GM18909 (cell line): ENCODE data around the gene CHST6.
A peak's percentile ranks its signal among the peaks of the same experiment; 100 is the strongest.
"Not testable (repeated sequence)": the region's sequence is repeated elsewhere in the genome, so short reads cannot be mapped to it uniquely, and the experiment has no call there.

ENCODE experiments used
- ATAC-seq: cut with Tn5 transposase; IDR thresholded peaks from one replicate; pipeline ENCODE4 v1.9.1; 2021; ENCODE audit warnings: mild to moderate bottlenecking; ENCODE audit not compliant: unreplicated experiment, poor library complexity

CHST6 gene

DNA sequence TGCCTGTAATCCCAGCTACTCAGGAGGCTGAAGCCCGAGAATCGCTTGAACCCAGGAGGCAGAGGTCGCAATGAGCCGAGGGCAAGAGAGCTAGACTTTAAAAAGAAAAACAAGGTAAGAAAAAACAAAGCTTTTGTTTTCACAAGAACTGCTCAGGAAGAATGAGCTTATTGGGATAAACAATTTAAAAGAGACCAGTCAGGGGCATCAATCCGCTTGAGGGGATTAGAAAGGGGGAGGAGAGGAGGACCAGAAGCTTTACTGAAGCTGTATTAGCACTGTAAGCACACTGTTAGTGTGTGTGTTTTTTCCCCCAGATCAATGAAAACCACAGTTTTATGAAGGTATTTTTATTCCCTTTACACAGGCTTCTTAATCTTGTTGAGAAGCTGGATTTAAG, 39.6 kb downstream of the CHST6 start:
- ATAC-seq: no peak

DNA sequence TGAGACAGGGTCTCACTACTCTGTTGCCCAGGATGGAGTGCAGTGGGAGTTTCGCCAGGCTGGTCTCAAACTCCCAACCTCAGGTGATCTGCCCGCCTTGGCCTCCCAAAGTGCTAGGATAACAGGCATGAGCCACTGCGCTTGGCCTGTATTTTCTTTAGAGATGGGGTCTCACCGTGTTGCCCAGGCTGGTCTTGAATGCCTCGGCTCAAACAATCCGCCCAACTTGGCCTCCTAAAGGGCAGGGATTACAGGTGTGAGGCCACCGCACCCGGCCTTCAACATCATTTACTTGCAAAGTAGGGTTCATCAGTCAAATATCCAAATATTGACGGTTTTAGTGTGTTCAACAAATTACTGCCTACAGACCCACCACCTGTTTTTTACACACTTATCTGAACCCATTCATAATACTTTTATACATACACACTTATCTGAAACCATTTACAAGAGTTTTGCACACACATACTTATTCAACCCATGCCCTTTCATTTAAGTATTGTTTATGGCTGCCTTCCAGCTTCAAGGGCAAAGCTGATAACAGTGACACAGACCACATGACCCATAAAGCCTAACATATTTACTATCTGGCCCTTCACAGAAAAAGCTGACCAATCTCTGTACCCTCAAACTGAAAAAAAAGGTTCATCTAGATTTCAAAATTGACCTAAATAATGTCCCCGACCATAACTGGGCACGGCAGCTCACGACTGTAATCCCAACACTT, 42.6 kb downstream of the CHST6 start:
- ATAC-seq: no peak

DNA sequence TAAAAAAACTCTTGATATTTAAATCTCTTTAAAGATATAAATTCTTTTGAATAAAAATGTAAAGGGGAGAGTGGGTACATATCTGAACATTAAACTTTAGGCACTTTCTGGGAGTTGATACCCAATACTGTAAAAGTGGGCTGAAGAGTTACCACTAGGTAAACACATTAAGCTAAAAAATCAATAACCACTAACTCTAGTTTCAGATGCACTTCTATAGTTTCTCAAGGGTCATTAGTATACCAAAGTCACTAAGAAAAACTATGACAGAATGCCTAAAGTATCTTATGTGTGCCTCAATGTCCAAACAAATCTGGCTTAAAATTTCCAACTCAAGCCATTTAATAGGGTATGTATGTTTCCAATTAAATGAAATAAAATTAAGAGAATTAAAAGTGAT, 48.8 kb downstream of the CHST6 start:
- ATAC-seq: peak; percentile 42

DNA sequence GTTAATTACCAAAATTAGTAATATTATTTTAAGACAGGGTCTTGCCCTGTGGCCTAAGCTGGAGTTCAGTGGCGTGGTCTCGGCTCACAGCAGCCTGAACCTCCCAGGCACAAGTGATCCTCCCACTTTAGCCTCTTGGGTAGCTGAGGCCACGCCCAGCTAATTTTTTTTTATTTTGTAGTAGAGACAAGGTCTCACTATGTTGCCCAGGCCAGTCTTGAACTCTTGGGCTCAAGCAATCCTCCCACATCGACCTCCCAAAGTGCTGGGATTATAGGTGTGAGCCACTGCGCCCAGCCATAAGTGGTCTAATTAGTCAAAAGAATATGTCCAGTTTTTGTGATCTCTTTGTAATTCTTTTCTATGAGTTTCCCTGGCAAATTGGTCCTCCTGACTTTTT, 49.9 kb downstream of the CHST6 start:
- no peak for ATAC-seq

DNA sequence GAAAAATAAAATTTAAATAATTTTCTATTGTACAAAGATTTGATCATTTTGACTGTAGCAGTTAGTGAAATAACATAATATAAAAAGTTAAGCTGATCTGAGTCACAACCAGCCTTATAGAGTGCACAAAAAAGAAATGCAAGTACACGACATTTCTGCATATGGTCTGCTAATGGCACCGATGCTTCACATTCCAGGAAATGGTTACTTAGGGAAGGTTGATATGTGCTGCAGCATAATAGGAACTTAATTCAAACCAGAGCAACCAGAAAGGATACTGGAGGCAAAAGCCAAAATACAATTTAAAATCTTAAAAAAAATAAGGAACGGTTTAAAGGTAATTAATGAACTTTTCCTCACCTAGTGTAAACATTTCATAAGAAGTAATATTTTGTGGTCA, 51.9 kb downstream of the CHST6 start:
- no peak for ATAC-seq

DNA sequence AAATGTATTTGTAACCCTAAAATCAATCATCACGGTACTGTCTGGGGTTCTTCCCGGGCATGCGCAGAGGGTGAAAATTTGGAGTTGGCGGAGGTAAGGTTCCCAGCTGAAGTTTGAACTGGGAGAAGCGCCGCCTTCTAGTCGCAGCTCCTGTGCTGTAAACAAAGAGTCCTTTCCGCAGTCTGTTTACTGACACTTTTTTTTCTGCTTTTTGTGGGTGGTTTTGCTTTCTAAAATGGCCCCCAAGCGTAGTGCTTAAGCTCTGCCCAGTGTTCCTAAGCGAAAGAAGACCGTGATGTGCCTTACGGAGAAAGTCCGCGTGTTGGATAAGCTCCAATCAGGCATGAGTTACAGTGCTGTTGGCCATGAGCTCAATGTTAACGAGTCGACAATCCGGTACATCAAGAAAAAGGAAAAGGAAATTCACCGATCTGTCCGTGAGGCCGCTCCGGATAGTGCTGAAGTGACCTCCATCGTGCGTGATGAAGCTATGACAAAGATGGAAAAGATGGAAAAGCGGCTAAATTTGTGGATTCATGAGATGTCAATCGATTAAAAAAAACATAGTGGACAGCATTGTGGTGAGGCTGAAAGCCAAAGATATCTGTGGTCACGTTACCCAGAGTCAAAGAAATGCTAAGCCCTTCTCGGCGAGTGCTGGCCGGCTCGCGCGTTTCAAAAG, 61.4 kb downstream of the CHST6 start:
- peak; percentile 73 for ATAC-seq

DNA sequence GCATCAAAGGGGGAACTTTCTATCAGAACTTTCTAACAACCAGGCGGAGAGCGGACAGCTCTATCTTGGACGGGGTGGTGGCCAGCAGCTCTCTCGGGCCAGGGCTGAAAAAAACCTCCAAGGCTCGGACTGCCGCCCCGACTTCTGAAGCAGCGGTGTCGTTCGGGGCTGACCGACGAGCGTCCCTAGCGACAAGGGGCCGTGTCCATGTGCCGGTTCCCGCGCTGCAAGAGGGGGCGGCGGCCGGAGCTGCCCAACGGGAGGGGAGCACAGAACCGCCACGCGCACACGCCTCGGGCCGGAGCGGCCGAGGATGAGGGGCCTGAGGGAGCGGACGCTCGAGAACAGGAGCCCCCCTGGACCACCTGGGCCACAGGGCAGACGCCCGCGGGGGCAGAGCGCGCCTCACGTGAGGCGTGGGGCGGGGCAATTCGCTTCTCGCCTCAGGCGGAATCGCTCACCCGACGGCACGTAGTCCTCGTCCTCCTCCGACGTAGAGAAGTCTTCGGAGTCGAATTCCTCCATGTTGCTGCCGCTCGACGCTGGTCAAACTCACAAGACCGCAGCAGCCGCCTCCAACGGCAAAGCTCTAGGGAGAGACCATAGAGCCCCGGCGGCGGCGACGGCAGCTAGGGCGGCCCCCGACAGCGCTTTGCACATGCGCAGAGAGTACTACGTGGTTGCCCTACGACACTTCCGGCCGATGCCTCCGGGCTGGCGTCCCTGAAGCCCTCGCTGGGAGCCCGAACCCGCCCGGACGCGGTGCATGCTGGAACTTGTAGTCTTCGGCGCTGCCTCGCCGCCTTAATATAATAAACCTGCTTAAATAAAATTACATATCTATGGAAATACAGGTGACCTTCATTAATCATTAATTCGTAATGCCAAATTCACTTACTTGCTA, 62.2 kb downstream of the CHST6 start, which contains the start of gene CFDP1:
Gene CFDP1 (minus strand): TSS at position 676 of the 904 bp plus-strand sequence. CDS start 151 bp downstream, at position 525.
- ATAC-seq: peak; percentile 93

DNA sequence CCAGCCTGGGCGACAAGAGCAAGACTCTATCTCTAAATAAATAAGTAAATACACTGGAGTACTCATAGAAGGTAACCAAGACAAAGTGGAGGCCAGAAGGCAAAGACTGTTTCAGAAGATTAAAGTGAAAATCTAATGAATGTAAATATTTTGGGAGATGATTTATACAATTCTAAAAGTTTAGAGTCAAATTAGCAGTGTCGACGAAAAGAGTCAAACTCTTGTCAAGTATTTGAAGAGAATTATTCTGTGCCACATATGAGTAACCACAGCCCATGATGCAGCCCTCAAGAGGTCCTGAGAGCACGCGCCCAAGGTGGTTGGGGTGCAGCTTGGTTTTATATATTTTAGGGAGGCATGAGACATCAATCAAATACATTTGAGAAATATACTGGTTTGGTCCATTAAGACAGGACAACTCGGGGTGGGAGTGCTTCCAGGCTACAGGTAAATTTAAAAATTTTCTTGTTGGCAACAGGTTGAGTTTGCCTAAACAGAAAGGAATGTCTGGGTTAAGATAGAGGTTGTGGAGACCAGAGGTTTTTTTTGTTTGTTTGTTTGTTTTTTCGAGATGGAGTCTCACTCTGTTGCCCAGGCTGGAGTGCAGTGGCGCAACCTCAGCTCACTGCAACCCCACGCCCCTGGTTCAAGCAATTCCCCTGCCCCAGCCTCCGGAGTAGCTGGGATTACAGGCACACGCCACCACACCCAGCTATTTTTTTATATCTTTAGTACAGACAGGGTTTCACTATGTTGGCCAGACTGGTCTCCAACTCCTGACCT, 65.4 kb downstream of the CHST6 start:
- no peak for ATAC-seq

DNA sequence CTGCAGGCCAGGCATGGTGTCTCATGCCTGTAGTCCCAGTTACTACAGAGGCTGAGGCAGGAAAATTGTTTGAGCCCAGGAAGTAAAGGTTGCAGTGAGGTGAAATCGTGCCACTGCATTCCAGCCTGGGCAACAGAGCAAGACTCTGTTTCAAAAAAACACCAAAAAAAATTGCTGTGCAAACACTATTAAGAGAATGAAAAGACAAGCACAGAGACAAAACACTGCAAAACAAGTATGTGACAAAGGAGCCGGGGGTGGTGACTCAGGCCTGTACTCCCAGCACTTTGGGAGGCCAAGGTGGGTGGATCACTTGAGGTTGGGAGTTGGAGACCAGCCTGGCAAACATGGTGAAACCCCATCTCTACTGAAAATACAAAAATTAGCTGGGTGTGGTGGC, 68.7 kb downstream of the CHST6 start:
- not testable (repeated sequence) for ATAC-seq

DNA sequence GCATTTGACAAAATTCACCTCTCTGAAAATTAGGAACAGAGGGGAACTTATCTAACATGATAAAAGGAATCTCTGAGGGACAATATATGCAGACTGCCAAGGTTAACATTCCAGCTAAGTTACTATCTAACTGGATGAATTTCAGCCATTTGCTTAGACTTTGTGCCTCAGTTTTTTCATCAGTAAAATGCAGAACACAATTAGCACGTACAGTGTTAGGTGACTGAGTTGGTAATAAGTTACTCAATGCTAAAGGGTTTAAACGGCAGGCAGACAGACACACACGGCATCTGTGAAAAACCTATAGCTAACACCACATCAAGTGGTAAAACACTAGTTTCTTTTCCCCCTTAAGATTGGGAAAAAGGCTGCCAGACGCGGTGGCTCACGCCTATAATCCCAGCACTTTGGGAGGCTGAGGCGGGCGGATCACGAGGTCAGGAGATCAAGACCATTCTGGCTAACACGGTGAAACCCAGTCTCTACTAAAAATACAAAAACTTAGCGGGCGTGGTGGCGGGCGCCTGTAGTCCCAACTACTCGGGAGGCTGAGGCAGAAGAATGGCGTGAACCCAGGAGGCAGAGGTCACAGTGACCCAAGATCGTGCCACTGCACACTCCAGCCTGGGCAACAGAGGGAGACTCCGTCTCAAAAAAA, 71.0 kb downstream of the CHST6 start:
- ATAC-seq: not testable (repeated sequence)

DNA sequence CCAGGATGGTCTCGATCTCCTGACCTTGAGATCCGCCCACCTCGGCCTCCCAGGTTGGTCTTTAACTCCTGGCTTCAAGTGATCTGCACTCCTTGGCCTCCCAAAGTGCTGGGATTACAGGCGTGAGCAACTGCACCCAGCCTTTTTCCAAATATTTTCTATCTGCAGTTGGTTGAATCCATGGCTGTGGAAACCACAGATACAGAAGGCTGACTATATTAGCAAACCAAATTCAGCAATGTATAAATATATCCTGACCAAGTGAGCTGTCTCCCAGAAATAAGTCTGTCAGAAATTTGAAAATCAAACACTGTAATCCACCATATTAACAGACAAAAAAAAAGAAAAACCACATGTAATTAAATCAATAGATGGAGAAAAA, 71.5 kb downstream of the CHST6 start:
- ATAC-seq: no peak
